HepG2 (cell line): ENCODE results near the gene KBTBD3. TPM values are rescaled to one million over a fixed set of nuclear protein-coding genes. Genes with fewer than 3 reads are reported as not detected.

Experiments used
- ATAC-seq: fragments of 200-7000 bp; cut with Tn5 transposase; 3 replicates; pipeline ENCODE4 v1.9.1; 2020; ENCODE audit warnings: mild to moderate bottlenecking, moderate library complexity
- BruUV-seq: library from RNA; stranded (reverse); fragments of 400-500 nt; replicated peaks from 2 replicates; lab custom pipeline; 2021; lab: Mats Ljungman, UMichigan
- CTCF ChIA-PET: fragments of 300-600 bp; formaldehyde crosslinking; extraction: SDS; loops from one replicate; lab custom pipeline; 2021; ENCODE audit warnings: low total read pairs, inconsistent platforms, low intra/inter-chr PET ratio; lab: Yijun Ruan, JAX
- POLR2A ChIA-PET: fragments of 350-600 bp; sonication (Branson Sonifier 250); formaldehyde crosslinking; loops from one replicate; lab custom pipeline; 2020; ENCODE audit warnings: antibody characterized with exemption, inconsistent platforms; lab: Yijun Ruan, JAX
- DNase-seq: peaks from one replicate; pipeline ENCODE4 v3.0.0-alpha.2; 2015; ENCODE audit warnings: low spot score
- FAIRE-seq: peaks from 3 replicates; lab custom pipeline; 2011; peaks lifted over from hg19 to GRCh38; lab: Jason Lieb, UNC
- H2AFZ ChIP-seq: one replicate; pipeline ENCODE4 v1.6.1; 2011; ENCODE audit warnings: low read length, inconsistent platforms
- H3K27ac ChIP-seq: fragments of 300-600 bp; 3 replicates; pipeline ENCODE4 v1.8.0; 2011; ENCODE audit warnings: mixed run types, mild to moderate bottlenecking, mixed read lengths, low read length, inconsistent platforms; ENCODE audit not compliant: insufficient read depth; ENCODE audit errors: extremely low read length
- H3K27me3 ChIP-seq, 2 experiments: fragments of 200-600 bp in 1 of 2; 2 replicates in 1 of 2; 3 replicates in 1 of 2; pipeline versions ENCODE4 v1.6.0 to v1.8.0; 2011; ENCODE audit warnings: low read length in 2 of 2, mild to moderate bottlenecking in 2 of 2, moderate library complexity in 2 of 2, inconsistent platforms in 1 of 2; ENCODE audit not compliant: insufficient read depth in 2 of 2, control insufficient read depth in 1 of 2
- H3K36me3 ChIP-seq, 2 experiments: fragments of 200-600 bp in 1 of 2; replicated peaks in 1 of 2; 2 replicates in 1 of 2; 3 replicates in 1 of 2; pipeline versions ENCODE4 v1.5.1 to v1.8.0; 2011; ENCODE audit warnings: low read length in 2 of 2, inconsistent platforms in 1 of 2; ENCODE audit not compliant: insufficient read depth in 2 of 2, control insufficient read depth in 1 of 2
- H3K4me1 ChIP-seq: 2 replicates; pipeline ENCODE4 v1.5.1; 2012; ENCODE audit warnings: low read length, inconsistent platforms; ENCODE audit not compliant: insufficient read depth
- H3K4me2 ChIP-seq: 2 replicates; pipeline ENCODE4 v1.6.0; 2011; ENCODE audit warnings: low read depth, low read length, inconsistent platforms
- H3K4me3 ChIP-seq, 3 experiments: fragments of 200-600 bp in 1 of 3; sonication (generic), shearing (Covaris generic) in 1 of 3; replicated peaks in 1 of 3; 2 replicates each; pipeline ENCODE4 v1.5.1; 2011 to 2016; ENCODE audit warnings: low read length in 3 of 3, inconsistent platforms in 2 of 3, low read depth in 2 of 3, mild to moderate bottlenecking in 2 of 3, control low read depth in 1 of 3, mixed read lengths in 1 of 3; ENCODE audit not compliant: insufficient read depth in 1 of 3
- H3K79me2 ChIP-seq: one replicate; pipeline ENCODE4 v1.6.1; 2011; ENCODE audit warnings: low read length, inconsistent platforms; ENCODE audit not compliant: insufficient read depth
- H3K9ac ChIP-seq: 2 replicates; pipeline ENCODE4 v1.6.0; 2011; ENCODE audit warnings: mild to moderate bottlenecking, low read depth, low read length, inconsistent platforms; ENCODE audit not compliant: insufficient read depth
- H3K9me3 ChIP-seq: 2 replicates; pipeline ENCODE4 v1.5.1; 2012; ENCODE audit warnings: mild to moderate bottlenecking, low read length
- H4K20me1 ChIP-seq: 2 replicates; pipeline ENCODE4 v1.6.0; 2011; ENCODE audit warnings: inconsistent platforms, mild to moderate bottlenecking, low read length, moderate library complexity; ENCODE audit not compliant: insufficient read depth
- CEBPG ChIP-seq: IDR thresholded peaks from 2 replicates; pipeline ENCODE4 v1.6.1; 2016
- ETV6 ChIP-seq: sonication (generic); formaldehyde crosslinking; conservative IDR thresholded peaks from 2 replicates; pipeline ENCODE4 v1.4.0; 2020; ENCODE audit warnings: missing genetic modification reagents
- IKZF1 ChIP-seq: fragments of 450-650 bp; IDR thresholded peaks from 2 replicates; pipeline ENCODE4 v1.7.1; 2016
- NR2F2 ChIP-seq: IDR thresholded peaks from 2 replicates; pipeline ENCODE4 v1.6.1; 2012; ENCODE audit warnings: low read depth, inconsistent platforms, borderline replicate concordance
- RELA ChIP-seq: sonication (generic); formaldehyde crosslinking; IDR thresholded peaks from 2 replicates; pipeline ENCODE4 v1.4.0; 2020; ENCODE audit warnings: missing genetic modification reagents
- SNRNP70 ChIP-seq: fragments of 200-400 bp; formaldehyde crosslinking; IDR thresholded peaks from 2 replicates; pipeline ENCODE4 v1.6.1; 2017; ENCODE audit warnings: mild to moderate bottlenecking, low read depth, low read length, moderate library complexity
- YY1 ChIP-seq: IDR thresholded peaks from 2 replicates; pipeline ENCODE4 v1.6.1; 2011; ENCODE audit warnings: low read length, low read depth, moderate library complexity, mild to moderate bottlenecking; ENCODE audit not compliant: insufficient read depth, insufficient replicate concordance
- ZNF232 ChIP-seq: sonication (generic); formaldehyde crosslinking; IDR thresholded peaks from 2 replicates; pipeline ENCODE4 v1.4.0; 2020; ENCODE audit warnings: missing genetic modification reagents, borderline replicate concordance
- ZNF24 ChIP-seq: fragments of 450-650 bp; IDR thresholded peaks from 2 replicates; pipeline ENCODE4 v1.6.1; 2017; ENCODE audit warnings: antibody characterized with exemption, mild to moderate bottlenecking
- ZNF414 ChIP-seq: sonication (generic); formaldehyde crosslinking; IDR thresholded peaks from 2 replicates; pipeline ENCODE4 v1.5.0; 2020; ENCODE audit warnings: missing genetic modification reagents
- ZNF639 ChIP-seq: conservative IDR thresholded peaks from 2 replicates; pipeline ENCODE4 v1.6.1; 2018; ENCODE audit warnings: missing genetic modification reagents
- ZNF737 ChIP-seq: sonication (generic); formaldehyde crosslinking; IDR thresholded peaks from 2 replicates; pipeline ENCODE4 v1.5.0; 2020; ENCODE audit warnings: missing genetic modification reagents, mild to moderate bottlenecking, borderline replicate concordance
- WGBS: methylation state at CpG from one replicate; pipeline ENCODE4 v1.1.6; 2017; ENCODE audit warnings: low lambda C conversion rate; 5-methylcytosine and 5-hydroxymethylcytosine counted together
- in situ Hi-C: cut with HindIII; loops from 2 replicates; pipeline ENCODE4 v1.10.0; 2017; ENCODE audit warnings: low pct_unique_long_range_greater_than_20kb; ENCODE audit not compliant: extremely low pct_ligation_motif_present
- intact Hi-C: fragments of 100-400 bp; cut with micrococcal nuclease; formaldehyde crosslinking; loops from one replicate; pipeline ENCODE4 v1.10.0; 2022; ENCODE audit not compliant: unreplicated experiment
- polyA plus RNA-seq, 8 experiments: library from polyadenylated mRNA; depleted of rRNA in 3 of 8; stranded (reverse) in 7 of 8; unstranded in 1 of 8; fragments of >200 nt; fragmentation: Illumina TruSeq in 4 of 8; extraction: Trizol in 4 of 8; gene quantifications; 2 replicates each; pipeline versions ENCODE4 v1.2.1 to v1.2.3, GENCODE V29; 2011 to 2016; ENCODE audit warnings: low read depth in 4 of 8, missing spikeins in 1 of 8, mixed read lengths in 1 of 8; ENCODE audit not compliant: insufficient read depth in 1 of 8
- total RNA-seq, 5 experiments: library from RNA; depleted of rRNA; stranded (reverse); fragments of >200 nt; fragmentation: Illumina TruSeq; extraction: Trizol; gene quantifications; 2 replicates each; pipeline ENCODE4 v1.2.3, GENCODE V29; 2016; ENCODE audit warnings: low read depth in 1 of 5
- TF ChIP-seq, protein P1 (sequence below): sonication (generic); formaldehyde crosslinking; IDR thresholded peaks from 2 replicates; pipeline ENCODE4 v1.4.0; 2020; ENCODE audit warnings: missing genetic modification reagents

KBTBD3 gene
- total and polyA plus RNA-seq, 2 of the 13 experiments (the other 11 are each of a cell fraction or from before 2014, with no cell fraction given): 1.8 to 7.4 TPM

DNA sequence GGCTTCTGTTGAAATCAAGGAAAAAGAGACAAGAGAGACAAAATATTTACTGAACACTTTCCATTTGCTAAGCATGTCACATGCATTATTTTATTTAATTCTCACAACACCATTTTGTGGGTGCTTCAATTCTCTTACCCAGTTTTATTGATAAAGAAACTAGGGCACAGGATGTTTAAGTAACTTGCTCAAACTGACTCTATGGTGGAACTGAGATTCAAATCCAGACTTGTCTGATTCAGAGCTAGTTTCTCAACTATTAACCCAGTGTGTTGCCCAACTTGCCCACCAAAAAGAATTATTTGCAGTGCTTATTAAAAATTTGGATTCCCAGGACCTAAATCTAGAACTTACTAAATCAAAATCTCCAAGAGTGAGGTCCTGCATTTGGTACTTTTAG is 33.6 kb downstream of the KBTBD3 start:
- H3K4me3 ChIP-seq: no peak overlapping the region
- TF ChIP-seq IKZF1: no peak
- no peak for TF ChIP-seq ZNF639 (CRISPR knock-in tag)
- no peak for TF ChIP-seq ZNF232 (CRISPR knock-in tag)
- no peak for TF ChIP-seq YY1
- in situ Hi-C loops (no loop called here), intact Hi-C loops (loop anchor here (5.0 kb wide), 1 partner anchor 571 kb away; no protein-coding TSS in a partner anchor)
- H3K36me3 ChIP-seq: no peaks in the 10 kb centered on the region
- FAIRE-seq: no peak
- no peaks in the 10 kb centered on the region for H3K27me3 ChIP-seq
- POLR2A ChIA-PET: no interaction called here
- no peaks in the 10 kb centered on the region for H4K20me1 ChIP-seq
- no peak for ATAC-seq
- H3K27ac ChIP-seq: no peak overlapping the region
- BruUV-seq: no TSS peak
- CTCF ChIA-PET: no interaction called here
- no peak overlapping the region for H3K4me2 ChIP-seq
- no peak overlapping the region for H3K9ac ChIP-seq
- H3K4me1 ChIP-seq: no peaks in the 10 kb centered on the region
- no peak overlapping the region for H2AFZ ChIP-seq
- H3K79me2 ChIP-seq: no peaks in the 10 kb centered on the region
- no peaks in the 10 kb centered on the region for H3K9me3 ChIP-seq
- no peak for DNase-seq

- H3K79me2 ChIP-seq: no peaks in the 10 kb centered on the region
- no peak overlapping the region for H3K4me2 ChIP-seq
- intact Hi-C loops: no loop called here
- no TSS peak for BruUV-seq
- no peaks in the 10 kb centered on the region for H4K20me1 ChIP-seq
- ChIA-PET CTCF (no interaction called here), POLR2A (no interaction called here)
- no peaks in the 10 kb centered on the region for H3K36me3 ChIP-seq
- ATAC-seq (no peak), DNase-seq (no peak), FAIRE-seq (no peak)
- no peak overlapping the region for H2AFZ ChIP-seq
- H3K9ac ChIP-seq: no peak overlapping the region
- WGBS: 57% methylated on average over 2 of the region's 2 CpGs
- in situ Hi-C loops: no loop called here
- TF ChIP-seq ZNF414 (no peak), SNRNP70 (no peak), RELA (CRISPR knock-in tag) (no peak), ZNF24 (no peak), CEBPG (CRISPR knock-in tag) (no peak), ZNF737 (no peak), NR2F2 (no peak), ETV6 (CRISPR knock-in tag) (no peak)
- TF ChIP-seq, protein P1, sequence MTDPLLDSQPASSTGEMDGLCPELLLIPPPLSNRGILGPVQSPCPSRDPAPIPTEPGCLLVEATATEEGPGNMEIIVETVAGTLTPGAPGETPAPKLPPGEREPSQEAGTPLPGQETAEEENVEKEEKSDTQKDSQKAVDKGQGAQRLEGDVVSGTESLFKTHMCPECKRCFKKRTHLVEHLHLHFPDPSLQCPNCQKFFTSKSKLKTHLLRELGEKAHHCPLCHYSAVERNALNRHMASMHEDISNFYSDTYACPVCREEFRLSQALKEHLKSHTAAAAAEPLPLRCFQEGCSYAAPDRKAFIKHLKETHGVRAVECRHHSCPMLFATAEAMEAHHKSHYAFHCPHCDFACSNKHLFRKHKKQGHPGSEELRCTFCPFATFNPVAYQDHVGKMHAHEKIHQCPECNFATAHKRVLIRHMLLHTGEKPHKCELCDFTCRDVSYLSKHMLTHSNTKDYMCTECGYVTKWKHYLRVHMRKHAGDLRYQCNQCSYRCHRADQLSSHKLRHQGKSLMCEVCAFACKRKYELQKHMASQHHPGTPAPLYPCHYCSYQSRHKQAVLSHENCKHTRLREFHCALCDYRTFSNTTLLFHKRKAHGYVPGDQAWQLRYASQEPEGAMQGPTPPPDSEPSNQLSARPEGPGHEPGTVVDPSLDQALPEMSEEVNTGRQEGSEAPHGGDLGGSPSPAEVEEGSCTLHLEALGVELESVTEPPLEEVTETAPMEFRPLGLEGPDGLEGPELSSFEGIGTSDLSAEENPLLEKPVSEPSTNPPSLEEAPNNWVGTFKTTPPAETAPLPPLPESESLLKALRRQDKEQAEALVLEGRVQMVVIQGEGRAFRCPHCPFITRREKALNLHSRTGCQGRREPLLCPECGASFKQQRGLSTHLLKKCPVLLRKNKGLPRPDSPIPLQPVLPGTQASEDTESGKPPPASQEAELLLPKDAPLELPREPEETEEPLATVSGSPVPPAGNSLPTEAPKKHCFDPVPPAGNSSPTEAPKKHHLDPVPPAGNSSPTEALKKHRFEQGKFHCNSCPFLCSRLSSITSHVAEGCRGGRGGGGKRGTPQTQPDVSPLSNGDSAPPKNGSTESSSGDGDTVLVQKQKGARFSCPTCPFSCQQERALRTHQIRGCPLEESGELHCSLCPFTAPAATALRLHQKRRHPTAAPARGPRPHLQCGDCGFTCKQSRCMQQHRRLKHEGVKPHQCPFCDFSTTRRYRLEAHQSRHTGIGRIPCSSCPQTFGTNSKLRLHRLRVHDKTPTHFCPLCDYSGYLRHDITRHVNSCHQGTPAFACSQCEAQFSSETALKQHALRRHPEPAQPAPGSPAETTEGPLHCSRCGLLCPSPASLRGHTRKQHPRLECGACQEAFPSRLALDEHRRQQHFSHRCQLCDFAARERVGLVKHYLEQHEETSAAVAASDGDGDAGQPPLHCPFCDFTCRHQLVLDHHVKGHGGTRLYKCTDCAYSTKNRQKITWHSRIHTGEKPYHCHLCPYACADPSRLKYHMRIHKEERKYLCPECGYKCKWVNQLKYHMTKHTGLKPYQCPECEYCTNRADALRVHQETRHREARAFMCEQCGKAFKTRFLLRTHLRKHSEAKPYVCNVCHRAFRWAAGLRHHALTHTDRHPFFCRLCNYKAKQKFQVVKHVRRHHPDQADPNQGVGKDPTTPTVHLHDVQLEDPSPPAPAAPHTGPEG: no peak
- no peak overlapping the region for H3K27ac ChIP-seq
- no peaks in the 10 kb centered on the region for H3K9me3 ChIP-seq
- no peaks in the 10 kb centered on the region for H3K27me3 ChIP-seq
- H3K4me3 ChIP-seq: no peak overlapping the region
- H3K4me1 ChIP-seq: no peaks in the 10 kb centered on the region
These were observed 44.3 kb downstream of the KBTBD3 start for GRCh38 chr11:106032861-106033260.
